ENCODE results near the gene SH3PXD2A.

DNA sequence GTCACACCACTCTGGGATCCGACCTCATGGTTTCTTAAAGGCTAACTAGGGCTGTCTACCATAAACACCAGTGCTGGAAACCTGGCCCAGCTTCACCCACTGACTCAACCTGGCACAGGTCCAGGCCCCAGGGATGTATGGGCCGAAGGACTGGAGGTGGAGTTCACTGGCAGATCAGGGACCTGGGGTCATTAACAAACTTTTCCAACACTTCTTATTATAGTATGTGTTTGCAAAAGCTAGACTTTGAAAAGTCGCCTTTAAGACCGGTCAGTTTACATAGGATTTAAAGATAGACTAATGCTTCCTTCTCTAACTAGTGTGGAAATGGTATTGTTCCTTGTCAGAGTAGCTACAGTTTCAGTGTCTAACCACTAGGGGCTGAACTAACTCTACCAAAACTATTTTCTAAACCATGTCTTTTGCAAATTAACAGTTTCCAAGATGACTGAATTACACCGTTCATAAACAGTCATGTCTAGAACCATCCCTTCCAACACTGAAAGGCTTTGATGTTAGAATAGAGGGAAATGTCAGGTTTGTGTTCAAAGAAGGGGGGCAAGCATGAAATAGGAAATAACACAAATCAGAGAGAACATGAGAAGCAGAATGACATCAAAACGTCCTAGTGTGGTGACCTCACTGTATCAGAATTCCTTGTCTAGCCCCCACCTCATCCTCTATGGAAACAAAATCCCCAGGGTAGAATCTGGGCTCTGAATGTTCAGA lies 32.9 kb upstream of the SH3PXD2A start:
- TF ChIP-seq, protein P1, sequence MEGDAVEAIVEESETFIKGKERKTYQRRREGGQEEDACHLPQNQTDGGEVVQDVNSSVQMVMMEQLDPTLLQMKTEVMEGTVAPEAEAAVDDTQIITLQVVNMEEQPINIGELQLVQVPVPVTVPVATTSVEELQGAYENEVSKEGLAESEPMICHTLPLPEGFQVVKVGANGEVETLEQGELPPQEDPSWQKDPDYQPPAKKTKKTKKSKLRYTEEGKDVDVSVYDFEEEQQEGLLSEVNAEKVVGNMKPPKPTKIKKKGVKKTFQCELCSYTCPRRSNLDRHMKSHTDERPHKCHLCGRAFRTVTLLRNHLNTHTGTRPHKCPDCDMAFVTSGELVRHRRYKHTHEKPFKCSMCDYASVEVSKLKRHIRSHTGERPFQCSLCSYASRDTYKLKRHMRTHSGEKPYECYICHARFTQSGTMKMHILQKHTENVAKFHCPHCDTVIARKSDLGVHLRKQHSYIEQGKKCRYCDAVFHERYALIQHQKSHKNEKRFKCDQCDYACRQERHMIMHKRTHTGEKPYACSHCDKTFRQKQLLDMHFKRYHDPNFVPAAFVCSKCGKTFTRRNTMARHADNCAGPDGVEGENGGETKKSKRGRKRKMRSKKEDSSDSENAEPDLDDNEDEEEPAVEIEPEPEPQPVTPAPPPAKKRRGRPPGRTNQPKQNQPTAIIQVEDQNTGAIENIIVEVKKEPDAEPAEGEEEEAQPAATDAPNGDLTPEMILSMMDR (IDR thresholded peaks at IDR 0.05): peak; percentile 81 to 95 (median 85)
- TF ChIP-seq POLR2A (IDR thresholded peaks at IDR 0.05) (no peak), POLR2AphosphoS5 (IDR thresholded peaks at IDR 0.05) (peak in 3 of 4 donors; percentile 22 to 50 (median 33))

Measured in sigmoid colon (tissue), 4 donors.